NCI-H82 treated with DMSO at 0.1 percent for 48 hours (cell line): Measurements from ENCODE around the gene ADAMTS7.
"Not testable (repeated sequence)": the region's sequence is repeated elsewhere in the genome, so short reads cannot be mapped to it uniquely, and the experiment has no call there.

Source experiments
- DNase-seq: peaks from one replicate; lab custom pipeline; 2025; ENCODE audit not compliant: unreplicated experiment; lab: John Stamatoyannopoulos, UW

The ADAMTS7 gene, protein sequence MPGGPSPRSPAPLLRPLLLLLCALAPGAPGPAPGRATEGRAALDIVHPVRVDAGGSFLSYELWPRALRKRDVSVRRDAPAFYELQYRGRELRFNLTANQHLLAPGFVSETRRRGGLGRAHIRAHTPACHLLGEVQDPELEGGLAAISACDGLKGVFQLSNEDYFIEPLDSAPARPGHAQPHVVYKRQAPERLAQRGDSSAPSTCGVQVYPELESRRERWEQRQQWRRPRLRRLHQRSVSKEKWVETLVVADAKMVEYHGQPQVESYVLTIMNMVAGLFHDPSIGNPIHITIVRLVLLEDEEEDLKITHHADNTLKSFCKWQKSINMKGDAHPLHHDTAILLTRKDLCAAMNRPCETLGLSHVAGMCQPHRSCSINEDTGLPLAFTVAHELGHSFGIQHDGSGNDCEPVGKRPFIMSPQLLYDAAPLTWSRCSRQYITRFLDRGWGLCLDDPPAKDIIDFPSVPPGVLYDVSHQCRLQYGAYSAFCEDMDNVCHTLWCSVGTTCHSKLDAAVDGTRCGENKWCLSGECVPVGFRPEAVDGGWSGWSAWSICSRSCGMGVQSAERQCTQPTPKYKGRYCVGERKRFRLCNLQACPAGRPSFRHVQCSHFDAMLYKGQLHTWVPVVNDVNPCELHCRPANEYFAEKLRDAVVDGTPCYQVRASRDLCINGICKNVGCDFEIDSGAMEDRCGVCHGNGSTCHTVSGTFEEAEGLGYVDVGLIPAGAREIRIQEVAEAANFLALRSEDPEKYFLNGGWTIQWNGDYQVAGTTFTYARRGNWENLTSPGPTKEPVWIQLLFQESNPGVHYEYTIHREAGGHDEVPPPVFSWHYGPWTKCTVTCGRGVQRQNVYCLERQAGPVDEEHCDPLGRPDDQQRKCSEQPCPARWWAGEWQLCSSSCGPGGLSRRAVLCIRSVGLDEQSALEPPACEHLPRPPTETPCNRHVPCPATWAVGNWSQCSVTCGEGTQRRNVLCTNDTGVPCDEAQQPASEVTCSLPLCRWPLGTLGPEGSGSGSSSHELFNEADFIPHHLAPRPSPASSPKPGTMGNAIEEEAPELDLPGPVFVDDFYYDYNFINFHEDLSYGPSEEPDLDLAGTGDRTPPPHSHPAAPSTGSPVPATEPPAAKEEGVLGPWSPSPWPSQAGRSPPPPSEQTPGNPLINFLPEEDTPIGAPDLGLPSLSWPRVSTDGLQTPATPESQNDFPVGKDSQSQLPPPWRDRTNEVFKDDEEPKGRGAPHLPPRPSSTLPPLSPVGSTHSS (N-terminal part only)

DNA sequence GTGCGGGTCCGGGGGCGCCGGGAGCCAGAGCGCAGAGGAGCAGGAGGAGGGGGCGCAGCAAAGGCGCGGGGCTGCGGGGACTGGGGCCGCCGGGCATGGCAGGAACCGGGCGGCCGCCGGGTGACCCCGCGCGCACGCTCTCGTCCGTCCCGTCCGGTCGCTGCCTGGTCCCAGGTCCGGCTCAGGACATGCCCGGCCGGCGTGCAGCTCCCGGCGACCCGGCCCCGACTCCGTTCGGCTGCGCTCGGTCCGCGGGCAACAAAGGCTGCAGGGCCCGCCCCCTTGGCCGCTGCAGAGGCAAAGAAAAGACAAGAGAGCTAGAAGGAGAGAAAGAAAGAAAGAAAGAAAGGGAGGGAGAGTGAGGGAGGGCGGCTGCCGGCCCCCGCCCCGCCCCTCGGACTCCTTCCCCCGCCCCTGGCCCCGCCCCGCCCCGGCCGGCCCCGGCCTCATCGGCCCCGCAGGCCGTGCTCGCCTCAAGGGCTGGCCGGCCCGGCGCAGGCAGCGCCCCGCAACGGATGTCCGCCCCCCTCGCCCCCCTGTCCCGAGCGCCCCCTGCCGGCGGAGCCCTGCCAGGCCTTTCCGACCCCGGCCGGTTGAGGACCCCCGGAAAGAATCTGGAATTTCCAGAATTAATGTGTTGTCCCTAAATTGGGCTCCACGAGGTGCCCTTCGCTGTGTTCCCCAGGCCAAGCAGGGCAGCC lies at the start of gene ADAMTS7:
Gene ADAMTS7, minus strand, starts transcription at position 341 of the 701 bp plus-strand sequence. Its CDS starts 244 bp downstream, at position 97.
- DNase-seq: no peak

DNA sequence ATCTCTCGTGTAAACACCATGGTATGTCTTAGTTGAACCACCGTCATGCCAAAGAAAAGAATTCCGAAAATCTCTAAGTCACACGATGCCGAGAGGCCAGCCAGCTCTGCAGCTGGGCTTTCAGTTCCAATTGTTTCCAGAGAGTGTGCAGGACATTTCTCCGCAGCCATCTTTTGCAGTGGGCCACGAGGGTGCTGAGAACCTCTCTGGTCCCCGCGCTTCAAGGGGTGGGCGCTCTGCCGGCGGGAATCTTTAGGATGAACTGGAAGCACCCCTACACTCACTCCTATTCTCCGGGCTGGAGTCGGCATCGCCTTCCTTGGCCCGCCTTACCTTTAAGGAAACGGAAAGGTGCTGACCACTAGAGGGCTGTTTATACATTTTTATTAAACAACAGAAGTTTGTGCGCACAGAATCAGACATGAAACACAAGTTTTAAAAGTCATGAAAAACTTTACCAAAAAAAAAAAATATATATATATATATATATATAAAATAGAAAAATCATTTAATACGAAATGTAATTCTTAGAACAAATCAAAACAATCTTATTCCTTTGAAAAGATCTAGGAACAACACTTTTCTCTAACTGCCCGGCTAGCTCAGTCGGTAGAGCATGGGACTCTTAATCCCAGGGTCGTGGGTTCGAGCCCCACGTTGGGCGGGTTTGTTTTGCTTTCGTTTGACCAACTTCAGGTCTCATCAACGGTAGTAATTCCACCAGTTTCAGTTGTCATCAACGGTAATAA lies 48.9 kb upstream of the ADAMTS7 start:
- peak; percentile 81 for DNase-seq

DNA sequence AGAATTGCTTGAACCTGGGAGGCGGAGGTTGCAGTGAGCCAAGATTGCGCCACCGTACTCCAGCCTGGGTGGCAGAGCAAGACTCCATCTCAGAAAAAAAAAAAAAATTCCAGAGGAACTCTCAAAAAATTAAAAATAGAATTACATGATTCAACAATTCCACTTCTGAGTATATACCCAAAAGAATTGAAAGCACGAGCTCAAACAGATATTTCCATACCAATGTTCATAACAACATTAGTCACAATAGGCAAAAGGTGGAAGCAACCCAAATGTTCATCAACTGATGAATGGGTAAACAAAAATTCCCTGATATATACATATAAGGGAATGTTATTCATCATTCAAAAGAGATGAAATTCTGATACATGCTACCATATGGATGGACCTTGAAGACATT lies 44.5 kb upstream of the ADAMTS7 start:
- DNase-seq: no peak

DNA sequence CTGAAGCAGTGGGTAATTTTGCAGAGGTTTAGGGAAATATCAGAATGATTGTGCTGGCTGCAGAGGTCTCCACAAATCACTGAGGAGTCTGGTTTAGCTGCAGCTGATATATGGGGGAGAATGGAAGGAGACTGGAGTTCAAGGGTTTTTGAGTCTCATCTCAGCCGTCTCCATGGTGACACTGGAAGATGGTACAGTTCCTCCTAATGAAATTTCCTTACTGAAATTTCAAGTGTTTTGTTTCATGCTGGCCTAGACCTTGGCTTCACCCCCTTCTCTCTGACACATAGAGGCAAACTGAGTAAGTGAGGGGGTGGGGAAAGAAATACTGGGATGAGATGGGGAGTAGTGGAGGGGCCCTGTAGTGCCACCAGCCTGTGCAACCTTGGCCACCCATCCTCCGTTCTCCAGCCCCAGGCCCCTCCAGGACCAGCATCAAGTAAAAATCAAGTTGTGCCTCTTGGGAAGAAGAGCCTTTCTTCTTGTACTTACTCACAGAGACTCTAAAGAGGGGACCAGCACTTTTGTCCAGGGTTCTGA lies 43.6 kb upstream of the ADAMTS7 start:
- DNase-seq: no peak

DNA sequence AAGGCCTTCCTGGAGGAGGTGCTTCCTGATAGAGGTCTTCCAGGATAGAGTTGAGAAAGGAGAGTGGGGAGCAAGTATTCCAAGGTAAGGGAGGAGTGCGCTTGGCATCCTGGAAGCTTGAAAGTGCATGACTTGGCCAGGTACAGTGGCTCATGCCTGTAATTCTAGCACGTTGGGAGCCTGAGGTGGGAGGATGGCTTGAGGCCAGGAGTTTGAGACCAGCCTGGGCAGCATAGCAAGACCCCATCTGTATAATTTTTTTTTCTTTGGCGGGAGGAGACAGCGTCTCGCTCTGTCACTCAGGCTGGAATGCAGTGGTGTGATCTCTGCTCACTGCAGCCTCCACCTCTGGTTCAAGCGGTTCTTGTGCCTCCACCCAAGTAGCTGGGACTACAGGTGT lies 42.2 kb upstream of the ADAMTS7 start:
- DNase-seq: no peak

DNA sequence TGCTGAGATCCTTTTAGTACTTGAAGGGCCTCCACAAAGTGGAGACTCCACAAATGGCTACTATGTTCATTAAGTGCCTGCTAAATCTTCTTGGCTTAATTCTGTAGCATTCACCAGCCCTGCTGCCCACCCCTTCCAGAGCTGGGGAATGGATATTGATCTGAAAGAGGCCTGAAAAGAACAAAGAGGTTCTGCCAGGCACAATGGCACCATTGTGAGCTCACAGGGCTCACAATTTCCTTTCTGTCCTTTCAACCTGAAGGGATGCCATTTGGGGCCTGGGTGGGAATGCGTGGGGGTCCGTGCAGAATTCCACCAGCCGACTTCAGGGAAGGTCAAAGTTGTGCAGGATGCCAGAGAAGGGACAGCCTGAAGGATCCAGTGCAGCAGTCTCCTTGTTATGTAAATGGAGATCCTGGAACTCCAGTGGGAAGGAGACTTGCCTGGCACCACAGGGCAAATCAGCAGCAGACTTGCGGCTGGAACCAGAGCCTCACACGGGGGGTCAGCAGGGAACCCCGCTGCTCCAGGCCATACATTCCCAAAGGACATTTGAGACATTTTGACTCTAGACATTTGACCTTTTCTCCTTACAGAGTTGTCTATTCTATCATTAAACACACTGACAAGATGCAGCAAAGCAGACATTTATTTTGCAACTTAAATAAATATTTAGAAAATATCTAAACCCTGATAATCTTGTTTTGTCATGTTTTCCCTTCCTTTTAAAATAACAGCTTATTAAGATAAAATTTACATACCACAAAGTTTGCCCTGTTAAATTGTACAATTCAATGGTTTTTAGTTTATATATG lies 39.9 kb upstream of the ADAMTS7 start:
- no peak for DNase-seq

DNA sequence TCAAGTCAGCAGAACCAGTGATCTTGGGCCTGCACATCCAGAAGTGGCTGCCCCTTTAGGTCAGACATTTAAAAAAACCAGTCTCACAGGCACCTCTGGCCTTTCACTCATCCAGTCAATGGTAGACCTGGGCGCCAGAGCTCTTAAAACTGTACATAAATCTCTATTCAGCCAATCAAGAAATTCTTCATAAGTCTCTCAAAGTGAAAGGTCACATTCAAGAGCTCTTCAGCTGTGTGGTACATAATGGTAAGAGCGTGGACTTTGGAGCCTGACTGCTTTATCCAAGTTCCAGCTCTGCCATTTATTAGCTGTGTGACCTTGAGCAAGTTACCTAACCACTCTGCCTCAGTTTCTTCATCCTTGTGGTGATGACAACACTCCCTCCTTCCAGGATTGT lies 39.1 kb upstream of the ADAMTS7 start:
- no peak for DNase-seq

DNA sequence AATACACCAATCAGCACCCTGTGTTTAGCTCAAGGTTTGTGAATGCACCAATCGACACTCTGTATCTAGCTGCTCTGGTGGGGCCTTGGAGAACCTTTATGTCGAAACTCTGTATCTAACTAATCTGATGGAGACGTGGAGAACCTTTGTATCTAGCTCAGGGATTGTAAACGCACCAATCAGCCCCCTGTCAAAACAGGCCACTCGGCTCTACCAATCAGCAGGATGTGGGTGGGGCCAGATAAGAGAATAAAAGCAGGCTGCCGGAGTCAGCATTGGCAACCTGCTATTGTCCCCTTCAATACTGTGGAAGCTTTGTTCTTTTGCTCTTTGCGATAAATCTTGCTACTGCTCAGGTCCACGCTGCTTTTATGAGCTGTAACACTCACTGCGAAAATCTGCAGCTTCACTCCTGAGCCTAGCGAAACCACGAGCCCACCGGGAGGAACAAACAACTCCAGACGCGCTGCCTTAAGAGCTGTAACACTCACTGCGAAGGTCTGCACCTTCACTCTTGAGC lies 36.2 kb upstream of the ADAMTS7 start:
- not testable (repeated sequence) for DNase-seq

DNA sequence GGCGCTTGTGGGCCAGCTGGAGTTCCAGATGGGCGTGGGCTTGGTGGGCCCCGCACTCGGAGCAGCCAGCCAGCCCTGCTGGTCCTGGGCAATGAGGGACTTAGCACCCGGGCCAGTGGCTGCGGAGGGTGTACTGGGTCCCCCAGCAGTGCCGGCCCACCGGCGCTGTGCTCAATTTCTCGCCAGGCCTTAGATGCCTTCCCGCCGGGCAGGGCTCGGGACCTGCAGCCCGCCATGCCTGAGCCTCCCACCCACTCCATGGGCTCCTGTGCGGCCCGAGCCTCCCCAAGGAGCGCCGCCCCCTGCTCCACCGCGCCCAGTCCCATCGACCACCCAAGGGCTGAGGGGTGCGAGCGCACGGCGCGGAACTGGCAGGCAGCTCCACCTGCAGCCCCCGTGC lies 35.6 kb upstream of the ADAMTS7 start:
- DNase-seq: not testable (repeated sequence)

DNA sequence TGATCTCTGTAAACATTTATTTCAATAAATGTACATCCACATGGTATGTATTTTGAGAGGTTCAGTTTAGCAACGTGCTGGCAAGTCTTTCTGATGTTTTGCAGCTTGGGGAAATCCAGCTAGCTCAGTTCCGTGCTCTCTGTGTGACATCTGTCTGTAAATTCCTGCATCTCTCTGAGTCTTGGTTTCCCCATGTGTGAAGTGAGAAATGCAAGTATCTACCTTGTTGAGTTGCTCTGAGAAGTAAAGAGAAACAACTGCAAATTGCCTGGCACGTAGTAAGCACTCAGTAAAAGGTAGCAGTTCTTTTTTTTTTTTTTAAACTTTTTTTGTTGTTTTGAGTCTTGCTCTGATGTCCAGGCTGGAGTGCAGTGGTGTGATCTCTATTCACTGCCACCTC lies 31.3 kb upstream of the ADAMTS7 start:
- DNase-seq: no peak

DNA sequence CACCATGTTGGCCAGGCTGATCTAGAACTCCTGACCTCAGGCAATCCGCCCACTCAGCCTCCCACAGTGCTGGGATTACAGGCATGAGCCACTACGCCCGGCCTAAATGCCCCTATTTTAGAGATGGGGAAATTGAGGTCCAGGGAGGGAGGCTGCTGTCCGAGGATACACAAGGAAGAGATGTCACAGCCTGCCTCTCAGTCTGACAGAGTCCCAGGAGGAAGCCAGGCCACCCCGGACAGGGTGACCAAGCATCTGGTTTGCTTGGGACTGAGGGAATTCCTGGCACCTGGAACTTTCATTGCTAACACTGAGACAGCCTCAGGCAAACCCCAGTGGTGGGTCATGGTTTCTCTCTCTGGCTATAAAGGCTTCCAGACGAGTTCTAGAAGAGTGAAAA lies 30.6 kb upstream of the ADAMTS7 start:
- DNase-seq: no peak

DNA sequence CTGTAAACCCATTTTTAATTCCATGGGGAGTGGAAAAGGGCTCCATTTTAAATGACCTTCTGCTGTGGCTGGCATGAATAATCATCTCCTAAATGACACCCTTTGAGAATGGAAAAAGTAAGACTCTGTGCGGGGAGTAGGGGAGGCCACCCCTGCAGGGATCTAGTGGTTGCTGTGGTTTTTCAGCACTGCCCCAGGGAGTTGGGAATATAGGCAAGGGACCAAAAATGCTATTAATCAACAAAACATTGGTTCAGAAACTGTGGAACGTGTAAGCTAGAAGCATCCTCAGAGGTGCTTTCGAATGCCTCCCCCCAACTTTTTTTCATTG lies 30.1 kb upstream of the ADAMTS7 start:
- DNase-seq: no peak

DNA sequence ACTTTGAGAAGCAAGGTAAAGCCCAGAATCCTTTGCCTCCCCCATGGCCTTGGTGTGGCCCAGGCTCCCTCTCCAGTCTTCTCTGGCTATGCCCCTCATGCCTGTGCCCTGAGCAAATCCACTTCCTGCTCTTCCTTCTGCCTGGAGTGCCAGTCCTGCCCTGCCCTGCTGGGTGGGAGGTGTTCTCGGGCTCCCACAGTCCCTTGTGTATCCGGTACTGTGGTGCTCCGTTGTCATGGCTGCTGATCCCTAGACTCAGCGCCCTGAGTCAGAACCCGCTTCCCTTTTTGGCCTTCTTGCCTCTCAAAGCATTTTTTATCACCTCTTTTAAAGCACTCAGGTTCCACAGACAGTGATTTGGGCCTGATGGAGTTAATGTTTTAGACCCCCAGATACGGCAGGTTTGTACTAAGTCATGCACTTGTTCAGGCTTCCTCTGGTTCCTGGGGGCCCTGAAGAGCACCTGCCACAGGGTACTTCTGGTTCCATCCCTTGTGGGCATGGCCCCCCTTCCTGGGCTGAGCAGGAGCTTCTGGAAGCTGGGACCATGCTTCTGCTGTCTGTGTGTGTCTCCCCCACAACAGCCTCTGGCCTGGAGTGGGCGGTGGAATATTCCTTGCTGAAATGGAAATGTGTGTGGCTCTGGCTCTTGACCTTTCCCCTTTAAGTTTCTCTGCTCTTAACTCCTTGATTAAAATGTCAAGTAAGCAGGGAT lies 29.6 kb upstream of the ADAMTS7 start:
- no peak for DNase-seq

DNA sequence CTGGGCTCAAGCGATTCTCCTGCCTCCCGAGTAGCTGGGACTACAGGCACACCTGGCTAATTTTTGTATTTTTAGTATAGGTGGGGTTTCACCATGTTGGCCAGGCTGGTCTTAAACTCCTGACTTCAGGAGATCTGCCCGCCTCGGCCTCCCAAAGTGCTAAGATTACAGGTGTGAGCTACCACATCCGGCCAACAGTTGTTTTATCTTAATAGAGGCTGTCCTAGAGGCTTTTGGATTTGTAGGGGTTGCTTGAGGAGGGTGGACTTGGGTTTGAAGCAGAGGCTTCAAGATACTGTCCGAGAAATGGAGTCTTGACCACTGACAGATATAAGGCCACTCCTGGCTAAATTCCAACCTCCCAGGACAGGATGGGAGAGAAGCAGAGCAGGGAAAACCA lies 27.9 kb upstream of the ADAMTS7 start:
- DNase-seq: not testable (repeated sequence)

DNA sequence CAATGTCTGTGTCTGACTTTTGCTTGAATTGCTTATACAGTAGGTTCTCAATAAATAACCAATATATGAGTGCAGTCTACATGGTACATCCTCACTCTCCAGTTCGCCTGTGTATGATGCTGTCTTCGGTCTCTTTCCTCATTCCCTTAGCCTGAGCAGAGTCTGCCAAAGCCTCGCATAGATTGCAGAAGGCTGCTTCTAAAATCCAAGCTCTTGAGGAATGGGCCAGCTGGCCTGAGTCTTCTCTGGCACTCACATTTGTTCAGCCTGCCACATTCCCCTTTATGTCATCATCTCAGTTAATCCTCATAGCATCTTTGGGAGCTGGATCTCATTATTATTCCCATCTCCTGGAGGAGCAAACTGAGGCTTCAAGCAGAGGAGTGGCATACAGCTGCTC lies 27.2 kb upstream of the ADAMTS7 start:
- DNase-seq: no peak

DNA sequence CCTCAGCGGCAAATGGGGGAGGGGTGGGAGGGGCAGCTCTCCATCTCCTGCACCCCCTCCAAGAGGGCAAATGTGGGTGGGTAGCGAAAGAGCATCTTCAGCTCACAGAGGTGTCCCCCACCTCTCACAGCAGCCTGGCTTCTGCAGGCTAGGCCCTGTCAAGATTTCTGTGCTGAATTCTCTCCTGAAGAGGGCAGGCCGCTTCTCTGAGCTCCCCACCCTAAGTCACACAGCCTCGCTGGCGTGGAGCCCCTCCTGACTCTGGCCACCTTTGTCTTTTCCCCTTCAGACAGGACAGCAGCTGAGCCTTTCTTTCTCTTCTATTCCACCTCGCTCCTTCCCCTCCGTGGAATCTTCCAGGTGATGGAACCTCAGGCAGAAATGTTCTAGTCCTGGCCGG lies 26.3 kb upstream of the ADAMTS7 start:
- DNase-seq: no peak

DNA sequence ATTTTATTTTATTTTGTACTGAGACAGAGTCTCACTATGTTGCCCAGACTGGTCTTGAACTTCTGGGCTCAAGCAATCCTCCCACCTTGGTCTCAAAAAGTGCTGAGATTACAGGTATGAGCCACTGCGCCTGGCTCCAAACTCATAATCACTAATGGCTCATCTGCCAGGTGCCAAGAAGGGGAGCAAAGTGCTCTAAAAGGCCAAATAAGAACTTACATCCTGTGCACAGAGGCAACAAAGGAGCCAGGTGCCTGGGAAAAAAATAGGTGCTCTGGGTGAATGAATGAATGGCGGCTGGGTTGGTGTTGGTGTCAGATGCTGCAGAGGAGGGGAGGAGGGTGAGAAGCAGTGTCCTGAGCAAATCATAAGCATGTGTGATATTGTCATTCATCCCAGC lies 25.9 kb upstream of the ADAMTS7 start:
- DNase-seq: no peak

DNA sequence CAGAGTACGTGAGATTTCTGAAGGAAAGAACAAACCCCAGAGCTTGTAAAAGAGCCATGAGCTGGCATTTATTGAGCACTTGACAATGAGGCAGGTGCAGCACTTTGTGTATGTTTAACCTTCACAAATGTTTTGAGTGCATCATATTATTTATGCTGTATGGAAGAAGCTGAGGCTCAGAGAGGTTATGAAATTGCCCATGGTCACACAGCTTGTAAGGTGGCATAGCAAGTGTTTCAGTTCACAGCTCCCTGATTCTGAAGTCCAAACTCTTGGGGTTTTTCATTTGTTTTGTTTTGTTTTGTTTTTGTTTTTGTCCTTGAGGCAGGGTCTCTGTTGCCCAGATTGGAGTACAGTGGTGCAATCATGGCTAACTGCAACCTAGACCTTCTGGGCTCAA lies 25.1 kb upstream of the ADAMTS7 start:
- DNase-seq: no peak
